Non-pigmented ciliary epithelial cell (primary cell): ENCODE measurements around the gene GBA2.

Source experiments
- DNase-seq: peaks from one replicate; pipeline ENCODE4 v3.0.0-alpha.2; 2010; ENCODE audit warnings: low read depth

The GBA2 gene

GRCh38 chr9:35690614-35691333, 58.3 kb downstream of the GBA2 start:
- no peak for DNase-seq

- no peak for DNase-seq
These were observed 58.8 kb downstream of the GBA2 start for GRCh38 chr9:35690294-35690613.

- DNase-seq, result no peak
These were observed 59.3 kb downstream of the GBA2 start, which contains the start of gene TPM2 for GRCh38 chr9:35689542-35690293. TSS of gene TPM2 (minus strand) at chr9:35689925. CDS start at chr9:35689817, 108 bp downstream.

- DNase-seq, result no peak
These were observed 60.2 kb downstream of the GBA2 start for GRCh38 chr9:35688558-35689541.

GRCh38 chr9:35687972-35688557, 61.0 kb downstream of the GBA2 start:
- DNase-seq, result no peak

- no peak for DNase-seq
These were observed 61.7 kb downstream of the GBA2 start for GRCh38 chr9:35687306-35687705.
